Spleen (tissue), 11 donors: Measurements from ENCODE around the gene TKTL1. TPM values are rescaled to one million over a fixed set of nuclear protein-coding genes. Genes with fewer than 3 reads are reported as not detected.

ENCODE experiments used
- DNase-seq: peaks from one replicate; pipeline ENCODE4 v3.0.0-alpha.2; 2020
- H3K27ac ChIP-seq, 8 donors: fragments of 200-600 bp; sonication (generic) in 7 of 8; 1 replicate in 4 of 8; 2 replicates in 4 of 8; pipeline versions ENCODE4 v1.5.0 to v1.8.0; 2016 to 2021; ENCODE audit warnings: inconsistent platforms in 4 of 8, mild to moderate bottlenecking in 4 of 8, moderate library complexity in 1 of 8
- H3K27me3 ChIP-seq, 7 donors: fragments of 200-600 bp; sonication (generic) in 6 of 7; replicated peaks in 1 of 7; 1 replicate in 4 of 7; 2 replicates in 3 of 7; pipeline versions ENCODE4 v1.5.0 to v1.8.0; 2016 to 2021; ENCODE audit warnings: inconsistent platforms in 3 of 7, mild to moderate bottlenecking in 1 of 7
- H3K36me3 ChIP-seq, 6 donors: fragments of 200-600 bp; sonication (generic) in 5 of 6; 1 replicate in 4 of 6; 2 replicates in 2 of 6; pipeline versions ENCODE4 v1.5.0 to v1.8.0; 2016 to 2021; ENCODE audit warnings: inconsistent platforms in 2 of 6
- H3K4me1 ChIP-seq, 6 donors: fragments of 200-600 bp; sonication (generic) in 5 of 6; 1 replicate in 3 of 6; 2 replicates in 3 of 6; pipeline versions ENCODE4 v1.5.0 to v1.8.0; 2016 to 2021; ENCODE audit warnings: inconsistent platforms in 3 of 6
- H3K4me3 ChIP-seq, 8 donors: fragments of 200-600 bp; sonication (generic) in 7 of 8; 1 replicate in 4 of 8; 2 replicates in 4 of 8; pipeline versions ENCODE4 v1.5.0 to v1.8.0; 2016 to 2021; ENCODE audit warnings: inconsistent platforms in 4 of 8, mild to moderate bottlenecking in 4 of 8, moderate library complexity in 2 of 8
- H3K9me3 ChIP-seq, 8 donors: fragments of 200-600 bp; sonication (generic) in 7 of 8; 1 replicate in 4 of 8; 2 replicates in 4 of 8; pipeline versions ENCODE4 v1.5.0 to v1.8.0; 2016 to 2021; ENCODE audit warnings: inconsistent platforms in 4 of 8
- POLR2A ChIP-seq, 3 donors: fragments of 450-650 bp; IDR thresholded peaks; one replicate each; pipeline ENCODE4 v1.5.1; 2017; ENCODE audit warnings: antibody characterized with exemption in 3 of 3, mild to moderate bottlenecking in 1 of 3
- POLR2AphosphoS5 ChIP-seq, 3 donors: sonication (generic); formaldehyde crosslinking; IDR thresholded peaks; one replicate each; pipeline ENCODE4 v1.5.1; 2017; ENCODE audit warnings: antibody characterized with exemption in 3 of 3
- WGBS, 5 donors: extraction: QIAGEN DNeasy Blood & Tissue Kit in 3 of 5; methylation state at CpG; one replicate each; pipeline versions ENCODE4 v1.1.5 to v1.1.7; 2013 to 2018; 5-methylcytosine and 5-hydroxymethylcytosine counted together
- intact Hi-C: fragments of 100-400 bp; cut with DNase I; formaldehyde crosslinking; loops from one replicate; pipeline ENCODE4 v1.15.0; 2023; ENCODE audit warnings: low total_unique reads
- polyA plus RNA-seq, 3 donors: library from polyadenylated mRNA; stranded (reverse); fragments of 200-250 nt; gene quantifications; one replicate each; pipeline ENCODE4 v1.2.1, GENCODE V29; 2013
- total RNA-seq, 7 donors: library from RNA; depleted of rRNA in 3 of 7; stranded (reverse); fragments of >200 nt in 3 of 7; fragmentation: NEBNext Ultra II Directional in 4 of 7; extraction: Animal tissue kit (Norgen Biotek cat#: 25700) in 4 of 7; gene quantifications; one replicate each; pipeline versions ENCODE4 v1.1.0 to v1.2.1, GENCODE V29; 2016 to 2021
- TF ChIP-seq, protein P1 (sequence below), 11 experiments: fragments of 200-600 bp in 7 of 11; fragments of 450-650 bp in 4 of 11; sonication (generic) in 4 of 11; IDR thresholded peaks in 8 of 11; conservative IDR thresholded peaks in 3 of 11; 1 replicate in 7 of 11; 2 replicates in 4 of 11; pipeline versions ENCODE4 v1.4.0 to v1.8.0; 2016 to 2021; ENCODE audit warnings: antibody characterized with exemption in 11 of 11, inconsistent platforms in 4 of 11, mild to moderate bottlenecking in 1 of 11
- donor health status: healthy with polysubstance abuse.
- donor health status: DM: no; HTN: no; CAD: no; lungs with moderate emphysema.
- donor health status: DM: no; HTN: no; CAD: no.
- donor health status: Bipolar disorder and iron deficiency.
- donor health status: healthy.
- donor health status: DM: no; HTN: no; CAD: no.
- donor health status: DM: yes; HTN: yes; CAD: no.

TKTL1 gene
- total and polyA plus RNA-seq, 10 donors = 0.13 to 3.7 (median 0.77) TPM; not detected in 1

DNA sequence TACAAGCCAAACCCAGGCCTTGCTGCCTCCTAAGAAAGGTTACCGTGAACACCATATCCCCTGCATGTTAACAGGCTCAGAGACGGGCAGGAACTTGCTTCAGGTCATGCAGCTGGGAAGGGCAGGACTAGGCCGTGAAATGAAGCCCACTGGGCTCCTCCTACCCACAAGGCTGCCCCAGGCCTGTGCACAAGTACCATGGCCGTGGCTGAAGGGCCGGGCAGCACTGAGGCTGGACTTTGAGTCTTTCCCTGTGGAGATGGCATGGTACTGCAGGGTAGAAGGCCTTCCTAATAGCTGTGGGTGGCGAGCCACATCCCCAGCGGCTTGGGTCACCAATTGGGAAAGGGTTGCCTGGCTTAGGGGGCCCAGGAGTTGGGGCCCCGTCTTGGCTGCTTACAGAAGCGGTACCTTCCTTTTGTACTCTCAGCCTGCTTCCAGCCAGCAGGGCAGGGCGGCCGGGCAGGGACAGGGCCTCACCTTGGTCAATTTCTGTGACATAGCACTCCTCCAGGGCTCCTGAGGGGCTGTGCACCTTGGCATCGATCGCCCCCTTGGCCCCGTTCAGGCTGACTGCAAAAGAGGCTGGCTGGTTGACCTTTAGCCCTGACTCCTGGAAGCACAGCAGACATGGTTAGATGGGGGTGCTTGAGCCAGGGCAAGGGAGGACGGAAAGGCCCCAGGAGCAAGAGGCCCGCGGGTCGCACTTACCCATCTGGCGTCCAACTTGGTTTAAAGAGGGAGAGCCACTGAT is 55.0 kb downstream of the TKTL1 start:
- no peak for DNase-seq
- TF ChIP-seq POLR2AphosphoS5 (IDR thresholded peaks at IDR 0.05) (no peak), POLR2A (IDR thresholded peaks at IDR 0.05) (no peak)
- TF ChIP-seq, protein P1, sequence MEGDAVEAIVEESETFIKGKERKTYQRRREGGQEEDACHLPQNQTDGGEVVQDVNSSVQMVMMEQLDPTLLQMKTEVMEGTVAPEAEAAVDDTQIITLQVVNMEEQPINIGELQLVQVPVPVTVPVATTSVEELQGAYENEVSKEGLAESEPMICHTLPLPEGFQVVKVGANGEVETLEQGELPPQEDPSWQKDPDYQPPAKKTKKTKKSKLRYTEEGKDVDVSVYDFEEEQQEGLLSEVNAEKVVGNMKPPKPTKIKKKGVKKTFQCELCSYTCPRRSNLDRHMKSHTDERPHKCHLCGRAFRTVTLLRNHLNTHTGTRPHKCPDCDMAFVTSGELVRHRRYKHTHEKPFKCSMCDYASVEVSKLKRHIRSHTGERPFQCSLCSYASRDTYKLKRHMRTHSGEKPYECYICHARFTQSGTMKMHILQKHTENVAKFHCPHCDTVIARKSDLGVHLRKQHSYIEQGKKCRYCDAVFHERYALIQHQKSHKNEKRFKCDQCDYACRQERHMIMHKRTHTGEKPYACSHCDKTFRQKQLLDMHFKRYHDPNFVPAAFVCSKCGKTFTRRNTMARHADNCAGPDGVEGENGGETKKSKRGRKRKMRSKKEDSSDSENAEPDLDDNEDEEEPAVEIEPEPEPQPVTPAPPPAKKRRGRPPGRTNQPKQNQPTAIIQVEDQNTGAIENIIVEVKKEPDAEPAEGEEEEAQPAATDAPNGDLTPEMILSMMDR (IDR thresholded peaks at IDR 0.05 in 8 of 11, conservative IDR thresholded peaks at IDR 0.05 in 3 of 11) = no peak
- Histone ChIP-seq H3K4me3 (peak overlapping the region in 1 of 8 donors; percentile 24), H3K27me3 (no peaks in the 10 kb centered on the region), H3K4me1 (peaks cover 5 to 75% (median 44%) of the 10 kb centered on the region in 6 donors), H3K9me3 (no peaks in the 10 kb centered on the region), H3K27ac (peak overlapping the region in 6 of 8 donors; percentile 36 to 85 (median 70)), H3K36me3 (peaks cover 0 to 76% (median 66%) of the 10 kb centered on the region in 6 donors)
- WGBS, 5 donors = 69 to 84% (median 78%) methylated on average over 4 to 19 of the region's 19 CpGs
- intact Hi-C loops = no loop called here

DNA sequence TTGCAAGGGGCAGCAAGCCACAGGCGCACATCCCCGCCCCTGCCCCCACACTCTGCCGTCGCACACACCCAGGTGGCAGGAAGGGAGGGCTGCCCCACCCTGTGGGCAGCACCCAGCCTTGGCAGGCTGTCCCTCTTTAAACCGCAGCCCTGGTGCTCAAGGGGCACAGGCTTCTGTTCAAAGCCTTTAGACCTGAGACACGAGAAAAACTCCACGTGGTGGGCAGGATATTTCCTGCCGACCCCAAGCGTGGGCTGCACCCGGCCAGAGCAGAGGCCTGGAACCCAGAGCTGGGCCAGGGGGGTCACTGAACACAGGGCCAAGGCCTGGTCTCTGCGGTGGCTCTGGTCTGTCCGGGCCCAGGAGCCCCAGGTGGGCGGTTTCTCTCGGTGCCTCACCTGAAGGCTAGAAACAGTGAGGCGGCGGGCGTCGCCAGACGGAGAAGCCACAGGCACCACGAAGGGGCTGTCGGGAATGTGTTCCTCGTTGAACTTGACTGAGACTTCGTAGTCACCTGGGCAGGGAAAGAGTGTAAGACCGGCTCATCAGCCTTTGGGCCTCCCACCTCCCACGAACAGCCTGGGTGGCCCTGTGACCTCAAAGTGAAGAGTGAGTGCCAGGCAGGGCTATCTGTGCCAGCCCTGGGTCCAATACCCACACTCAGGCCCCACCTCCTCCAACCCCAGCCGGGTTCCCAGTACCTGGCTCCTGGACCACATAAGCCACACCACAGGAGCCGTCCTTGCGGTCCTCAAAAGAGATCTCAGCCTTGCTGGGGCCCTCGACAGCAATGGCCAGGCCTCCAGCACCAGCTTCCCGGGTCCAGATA is 55.8 kb downstream of the TKTL1 start:
- H3K4me3 ChIP-seq = peak overlapping the region in 1 of 8 donors; percentile 24
- peak overlapping the region; percentile 32 to 85 (median 60) for H3K27ac ChIP-seq
- no peaks in the 10 kb centered on the region for H3K9me3 ChIP-seq
- peak; percentile 88 for DNase-seq
- H3K4me1 ChIP-seq = peaks cover 5 to 80% (median 44%) of the 10 kb centered on the region in 6 donors
- no peaks in the 10 kb centered on the region for H3K27me3 ChIP-seq
- WGBS, 5 donors = 40 to 72% (median 60%) methylated on average over 4 to 30 of the region's 30 CpGs
- intact Hi-C loops = no loop called here
- peaks cover 0 to 84% (median 73%) of the 10 kb centered on the region in 6 donors for H3K36me3 ChIP-seq
- peak; percentile 68 to 79 (median 73) for TF ChIP-seq POLR2AphosphoS5 (IDR thresholded peaks at IDR 0.05)
- TF ChIP-seq, protein P1 (IDR thresholded peaks at IDR 0.05 in 8 of 11, conservative IDR thresholded peaks at IDR 0.05 in 3 of 11) = no peak

DNA sequence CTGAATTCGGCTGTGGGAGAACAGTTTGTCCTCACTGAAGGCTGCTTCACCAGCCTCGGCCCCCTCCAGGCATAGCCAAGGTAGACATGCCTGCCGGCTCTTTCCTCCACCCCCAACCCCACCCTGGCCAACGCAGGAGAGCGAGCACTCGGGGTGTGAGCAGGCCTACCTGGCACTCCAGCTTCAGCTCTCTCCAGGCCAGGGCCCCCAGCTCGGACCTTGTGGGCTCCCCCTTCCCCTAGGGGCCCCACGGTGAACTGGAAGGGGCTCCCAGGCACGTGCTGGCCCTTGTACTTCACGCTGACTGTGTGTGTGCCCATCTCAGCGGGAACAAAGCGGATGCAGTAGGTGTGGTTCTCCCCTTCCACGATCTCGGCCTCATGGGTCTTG is 56.4 kb downstream of the TKTL1 start:
- no peaks in the 10 kb centered on the region for H3K27me3 ChIP-seq
- TF ChIP-seq POLR2AphosphoS5 (IDR thresholded peaks at IDR 0.05) = no peak
- no peak for TF ChIP-seq POLR2A (IDR thresholded peaks at IDR 0.05)
- TF ChIP-seq, protein P1 (IDR thresholded peaks at IDR 0.05 in 8 of 11, conservative IDR thresholded peaks at IDR 0.05 in 3 of 11) = no peak
- peak overlapping the region in 6 of 8 donors; percentile 20 to 85 (median 70) for H3K27ac ChIP-seq
- no peak overlapping the region for H3K4me3 ChIP-seq
- intact Hi-C loops = no loop called here
- no peaks in the 10 kb centered on the region for H3K9me3 ChIP-seq
- peaks cover 5 to 79% (median 44%) of the 10 kb centered on the region in 6 donors for H3K4me1 ChIP-seq
- DNase-seq = no peak
- peaks cover 0 to 90% (median 78%) of the 10 kb centered on the region in 6 donors for H3K36me3 ChIP-seq
- WGBS, 5 donors = 80 to 90% (median 87%) methylated on average over 5 to 14 of the region's 14 CpGs
